Right lobe of liver (tissue), 6 donors: ENCODE results near the gene CCSER1. TPM values are rescaled to one million over a fixed set of nuclear protein-coding genes. Genes with fewer than 3 reads are reported as not detected.

Experiments used
- ATAC-seq, 4 donors: fragments of 200-7000 bp; cut with Tn5 transposase; one replicate each; pipeline ENCODE4 v1.9.1; 2020; ENCODE audit warnings: mild to moderate bottlenecking in 4 of 4, moderate library complexity in 4 of 4
- DNase-seq, 3 donors: peaks; one replicate each; pipeline ENCODE4 v3.0.0-alpha.2; 2020
- H3K27ac ChIP-seq, 3 donors: fragments of 200-600 bp; one replicate each; pipeline ENCODE4 v1.8.0; 2022
- H3K27me3 ChIP-seq, 2 donors: fragments of 200-600 bp; one replicate each; pipeline ENCODE4 v1.8.0; 2022
- H3K36me3 ChIP-seq, 4 donors: fragments of 200-600 bp; sonication (generic) in 1 of 4; one replicate each; pipeline versions ENCODE4 v1.5.1 to v1.8.0; 2017 to 2022; ENCODE audit warnings: control low read depth in 1 of 4
- H3K4me1 ChIP-seq, 4 donors: fragments of 200-600 bp; sonication (generic) in 1 of 4; one replicate each; pipeline versions ENCODE4 v1.5.1 to v1.8.0; 2017 to 2022; ENCODE audit warnings: control low read depth in 1 of 4
- H3K4me3 ChIP-seq, 3 donors: fragments of 200-600 bp; one replicate each; pipeline ENCODE4 v1.8.0; 2022
- H3K9me3 ChIP-seq, 4 donors: fragments of 200-600 bp; sonication (generic) in 1 of 4; one replicate each; pipeline versions ENCODE4 v1.5.1 to v1.8.0; 2017 to 2022; ENCODE audit warnings: control low read depth in 1 of 4
- POLR2A ChIP-seq: fragments of 450-650 bp; IDR thresholded peaks from one replicate; pipeline ENCODE4 v1.6.1; 2017; ENCODE audit warnings: antibody characterized with exemption, mild to moderate bottlenecking
- WGBS: methylation state at CpG from one replicate; pipeline ENCODE4 v1.1.6; 2018; ENCODE audit warnings: low coverage, low lambda C conversion rate; ENCODE audit not compliant: insufficient coverage; ENCODE audit errors: missing lambda C conversion rate; 5-methylcytosine and 5-hydroxymethylcytosine counted together
- intact Hi-C, 2 donors: fragments of 100-400 bp; cut with DNase I; formaldehyde crosslinking; loops; one replicate each; pipeline versions ENCODE4 v1.11.2 to v1.14.1; 2022
- total RNA-seq, 6 experiments: library from RNA; depleted of rRNA in 2 of 6; stranded (reverse); fragments of >200 nt in 2 of 6; fragmentation: NEBNext Ultra II Directional in 3 of 6; extraction: Animal tissue kit (Norgen Biotek cat#: 25700) in 3 of 6; gene quantifications; one replicate each; pipeline versions ENCODE4 v1.1.0 to v1.2.4, GENCODE V29; 2016 to 2023
- TF ChIP-seq, protein P1 (sequence below), 4 donors: fragments of 200-600 bp in 3 of 4; fragments of 450-650 bp in 1 of 4; IDR thresholded peaks; one replicate each; pipeline versions ENCODE4 v1.5.1 to v1.8.0; 2016 to 2022; ENCODE audit warnings: antibody characterized with exemption in 4 of 4, mild to moderate bottlenecking in 2 of 4
- donor health status: DM: no; HTN: yes; CAD: no.
- donor health status: DM: no; HTN: no; CAD: no.
- donor health status: DM: no; HTN: no; CAD: no.
- donor health status: DM: no; HTN: yes; CAD: no.
- donor health status: DM: no; HTN: yes; CAD: no.

Gene CCSER1
- total RNA-seq, 6 experiments from 2014 or later, result 0.15 to 1.00 (median 0.65) TPM

DNA sequence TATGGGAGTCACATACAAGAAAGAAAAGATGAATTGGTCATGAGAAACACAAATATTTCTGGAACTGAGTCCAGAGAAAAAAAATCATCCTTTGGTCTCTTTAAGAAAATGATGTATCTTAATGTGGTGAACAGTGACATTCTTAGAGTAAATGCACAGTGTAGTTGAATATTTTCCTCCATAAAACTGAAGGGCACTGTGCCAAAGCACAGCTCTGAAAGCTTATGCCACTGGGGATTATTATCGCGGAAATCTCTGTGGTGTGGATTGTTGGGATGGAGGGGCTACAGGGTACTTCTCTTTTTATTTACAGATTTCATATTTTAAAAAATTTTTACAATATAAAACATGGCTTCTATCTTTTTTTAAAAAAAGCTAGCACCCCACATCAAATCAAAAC, 908.1 kb downstream of the CCSER1 start:
- H3K27me3 ChIP-seq, result no peaks in the 10 kb centered on the region
- intact Hi-C loops, result no loop called here
- no peaks in the 10 kb centered on the region for H3K4me1 ChIP-seq
- H3K27ac ChIP-seq, result no peak overlapping the region
- ATAC-seq (no peak), DNase-seq (no peak)
- H3K9me3 ChIP-seq, result no peaks in the 10 kb centered on the region
- TF ChIP-seq, protein P1, sequence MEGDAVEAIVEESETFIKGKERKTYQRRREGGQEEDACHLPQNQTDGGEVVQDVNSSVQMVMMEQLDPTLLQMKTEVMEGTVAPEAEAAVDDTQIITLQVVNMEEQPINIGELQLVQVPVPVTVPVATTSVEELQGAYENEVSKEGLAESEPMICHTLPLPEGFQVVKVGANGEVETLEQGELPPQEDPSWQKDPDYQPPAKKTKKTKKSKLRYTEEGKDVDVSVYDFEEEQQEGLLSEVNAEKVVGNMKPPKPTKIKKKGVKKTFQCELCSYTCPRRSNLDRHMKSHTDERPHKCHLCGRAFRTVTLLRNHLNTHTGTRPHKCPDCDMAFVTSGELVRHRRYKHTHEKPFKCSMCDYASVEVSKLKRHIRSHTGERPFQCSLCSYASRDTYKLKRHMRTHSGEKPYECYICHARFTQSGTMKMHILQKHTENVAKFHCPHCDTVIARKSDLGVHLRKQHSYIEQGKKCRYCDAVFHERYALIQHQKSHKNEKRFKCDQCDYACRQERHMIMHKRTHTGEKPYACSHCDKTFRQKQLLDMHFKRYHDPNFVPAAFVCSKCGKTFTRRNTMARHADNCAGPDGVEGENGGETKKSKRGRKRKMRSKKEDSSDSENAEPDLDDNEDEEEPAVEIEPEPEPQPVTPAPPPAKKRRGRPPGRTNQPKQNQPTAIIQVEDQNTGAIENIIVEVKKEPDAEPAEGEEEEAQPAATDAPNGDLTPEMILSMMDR (IDR thresholded peaks at IDR 0.05), result no peak
- TF ChIP-seq POLR2A, result no peak
- WGBS, result 84% methylated on average over 2 of the region's 2 CpGs
- H3K4me3 ChIP-seq, result no peak overlapping the region
- H3K36me3 ChIP-seq, result no peaks in the 10 kb centered on the region

DNA sequence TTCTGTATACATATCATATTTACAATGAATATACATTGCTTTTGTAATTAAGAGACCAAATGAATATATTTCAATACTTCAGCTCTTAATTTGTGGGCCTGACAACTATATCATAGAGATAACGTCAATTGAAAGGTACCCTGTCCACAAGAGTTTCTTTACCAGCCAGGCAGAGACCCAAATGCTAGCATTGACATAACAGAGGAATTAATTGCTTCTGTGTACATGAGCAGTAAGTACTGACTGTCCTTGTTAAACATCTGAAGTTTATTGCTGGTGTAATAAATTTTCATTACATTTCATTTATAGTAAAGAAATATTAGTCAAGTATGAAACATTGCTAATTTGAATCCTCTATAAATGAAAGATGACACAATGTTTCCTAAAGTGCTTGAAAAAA, 910.8 kb downstream of the CCSER1 start:
- TF ChIP-seq POLR2A, result no peak
- TF ChIP-seq, protein P1 (IDR thresholded peaks at IDR 0.05), result no peak
- 53% methylated on average over 1 of the region's 1 CpG for WGBS
- no peaks in the 10 kb centered on the region for H3K4me1 ChIP-seq
- ATAC-seq (no peak), DNase-seq (no peak)
- no peaks in the 10 kb centered on the region for H3K36me3 ChIP-seq
- intact Hi-C loops, result no loop called here
- no peaks in the 10 kb centered on the region for H3K9me3 ChIP-seq
- H3K27ac ChIP-seq, result no peak overlapping the region
- H3K4me3 ChIP-seq, result no peak overlapping the region
- H3K27me3 ChIP-seq, result no peaks in the 10 kb centered on the region

DNA sequence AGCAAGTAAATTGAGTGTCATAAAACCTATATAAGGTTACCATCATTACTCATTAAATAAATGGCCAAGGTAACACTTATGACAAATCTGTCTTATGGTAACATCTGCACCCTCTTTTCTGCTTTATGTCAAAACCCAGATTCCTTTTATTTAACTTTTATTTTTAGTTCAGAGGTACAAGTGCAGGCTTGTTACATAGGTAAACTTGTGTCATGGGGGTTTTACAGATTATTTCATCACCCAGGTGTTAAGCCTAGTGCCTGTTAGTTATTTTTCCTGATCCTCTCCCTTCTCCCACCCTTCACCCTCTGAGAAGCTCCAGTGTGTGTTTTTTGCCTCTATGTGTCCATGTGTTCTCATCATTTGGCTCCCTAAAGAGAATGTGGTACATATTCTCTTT, 930.7 kb downstream of the CCSER1 start:
- TF ChIP-seq POLR2A, result no peak
- TF ChIP-seq, protein P1 (IDR thresholded peaks at IDR 0.05), result no peak
- no peak for ATAC-seq
- H3K27me3 ChIP-seq, result no peaks in the 10 kb centered on the region

DNA sequence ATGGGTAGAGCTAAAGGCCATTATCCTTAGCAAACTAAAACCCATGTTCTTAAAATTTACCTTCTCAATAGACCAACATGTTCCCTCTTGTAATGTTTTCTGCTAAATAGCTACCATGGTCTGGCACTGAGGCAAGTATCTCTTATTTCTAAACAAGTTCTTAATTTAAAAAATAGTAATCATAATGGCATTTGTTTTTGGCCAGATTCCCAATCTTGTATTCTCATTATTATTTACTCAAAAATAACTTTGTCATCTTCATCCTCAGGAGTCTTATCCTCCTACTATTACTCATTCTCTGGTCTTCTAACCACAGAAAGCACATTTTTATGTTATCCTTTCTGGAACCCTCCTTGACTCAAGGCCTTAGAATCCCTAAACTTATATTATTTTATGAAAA, 931.2 kb downstream of the CCSER1 start:
- Histone ChIP-seq H3K36me3 (no peaks in the 10 kb centered on the region), H3K9me3 (no peaks in the 10 kb centered on the region), H3K4me3 (no peak overlapping the region), H3K27ac (no peak overlapping the region), H3K27me3 (no peaks in the 10 kb centered on the region), H3K4me1 (no peaks in the 10 kb centered on the region)
- no peak for DNase-seq
- no peak for ATAC-seq
- intact Hi-C loops, result no loop called here
- TF ChIP-seq, protein P1 (IDR thresholded peaks at IDR 0.05), result no peak
- TF ChIP-seq POLR2A, result no peak

More for the DNA sequence above, 930.7 kb downstream of the CCSER1 start:
- Histone ChIP-seq H3K27ac (no peak overlapping the region), H3K36me3 (no peaks in the 10 kb centered on the region), H3K4me3 (no peak overlapping the region), H3K4me1 (no peaks in the 10 kb centered on the region), H3K9me3 (no peaks in the 10 kb centered on the region)
- DNase-seq, result no peak
- intact Hi-C loops, result no loop called here

DNA sequence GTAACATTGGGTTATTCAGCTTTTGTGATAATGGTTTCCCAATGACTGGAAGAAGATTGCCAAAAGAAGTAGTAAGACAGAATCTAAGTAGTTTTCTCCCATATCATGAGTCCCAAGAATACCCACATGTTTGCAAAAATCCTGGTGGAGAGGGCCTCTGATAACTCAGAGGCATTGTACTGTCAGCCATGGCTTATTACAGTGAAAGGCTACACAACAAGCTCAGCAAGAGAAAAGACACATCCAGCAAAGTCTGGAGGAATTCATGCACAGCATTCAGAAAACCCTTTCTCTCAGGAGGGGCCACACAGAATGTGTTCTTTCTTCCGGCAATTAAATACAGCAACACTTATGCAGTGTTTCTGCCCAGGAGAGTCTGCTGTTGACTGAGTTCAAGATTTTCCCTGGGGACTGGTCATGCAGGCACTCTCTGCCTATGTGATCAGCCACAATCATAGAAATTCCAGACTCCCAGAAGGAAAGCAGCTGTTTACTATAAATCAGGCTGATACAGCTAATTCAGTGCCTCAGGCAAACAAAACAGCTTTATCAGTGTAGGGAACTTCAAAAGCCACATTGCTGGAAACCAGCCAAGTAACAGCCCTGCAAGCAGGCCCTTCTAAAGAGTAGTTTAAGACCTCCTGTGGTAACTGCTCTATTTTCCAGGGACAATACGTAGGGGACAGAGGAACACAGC, 937.1 kb downstream of the CCSER1 start:
- DNase-seq, result no peak

More for the DNA sequence above, 937.1 kb downstream of the CCSER1 start:
- H3K9me3 ChIP-seq, result no peaks in the 10 kb centered on the region
- H3K4me3 ChIP-seq, result no peak overlapping the region
- TF ChIP-seq, protein P1 (IDR thresholded peaks at IDR 0.05), result no peak
- TF ChIP-seq POLR2A, result no peak
- intact Hi-C loops, result no loop called here
- H3K27me3 ChIP-seq, result no peaks in the 10 kb centered on the region
- H3K36me3 ChIP-seq, result no peaks in the 10 kb centered on the region
- 21% methylated on average over 1 of the region's 2 CpGs for whole genome bisulfite sequencing
- H3K27ac ChIP-seq, result no peak overlapping the region
- peak in 2 of 4 donors; percentile 27 to 28 for ATAC-seq
- no peaks in the 10 kb centered on the region for H3K4me1 ChIP-seq
